Endothelial cell of umbilical vein (primary cell): ENCODE results near the gene TOP2A.

Experiments
- EZH2 ChIP-seq: IDR thresholded peaks from 2 replicates; pipeline ENCODE4 v1.6.1; 2012; ENCODE audit warnings: borderline replicate concordance, low read depth, mild to moderate bottlenecking, moderate library complexity, low read length, inconsistent platforms; ENCODE audit not compliant: severe bottlenecking
- FOS ChIP-seq: IDR thresholded peaks from 2 replicates; pipeline ENCODE4 v1.6.1; 2011; ENCODE audit warnings: mild to moderate bottlenecking, low read length, moderate library complexity, borderline replicate concordance; ENCODE audit not compliant: insufficient read depth
- JUN ChIP-seq: IDR thresholded peaks from 2 replicates; pipeline ENCODE4 v1.6.1; 2011; ENCODE audit warnings: borderline replicate concordance, low read depth; ENCODE audit not compliant: insufficient read length, insufficient read depth
- POLR2A ChIP-seq: IDR thresholded peaks from 2 replicates; pipeline ENCODE4 v1.6.1; 2012; ENCODE audit warnings: low read depth, mild to moderate bottlenecking, control low read depth, low read length
- POLR2AphosphoS5 ChIP-seq: IDR thresholded peaks from 2 replicates; pipeline ENCODE4 v1.6.1; 2012; ENCODE audit warnings: low read depth, mild to moderate bottlenecking, control low read depth, low read length, moderate library complexity; ENCODE audit not compliant: insufficient read depth
- TF ChIP-seq, protein P1 (sequence below), 2 donors: IDR thresholded peaks; 1 replicate in 1 of 2; 2 replicates in 1 of 2; pipeline ENCODE4 v1.5.1; 2011; ENCODE audit warnings: low read length in 2 of 2, mild to moderate bottlenecking in 2 of 2, moderate library complexity in 2 of 2, control low read depth in 1 of 2, inconsistent platforms in 1 of 2, low read depth in 1 of 2; ENCODE audit not compliant: insufficient read depth in 1 of 2; ENCODE audit errors: extremely low read depth in 1 of 2
- TF ChIP-seq, protein P2 (sequence below): IDR thresholded peaks from 2 replicates; pipeline ENCODE4 v1.6.1; 2011; ENCODE audit not compliant: insufficient read depth, insufficient read length

DNA sequence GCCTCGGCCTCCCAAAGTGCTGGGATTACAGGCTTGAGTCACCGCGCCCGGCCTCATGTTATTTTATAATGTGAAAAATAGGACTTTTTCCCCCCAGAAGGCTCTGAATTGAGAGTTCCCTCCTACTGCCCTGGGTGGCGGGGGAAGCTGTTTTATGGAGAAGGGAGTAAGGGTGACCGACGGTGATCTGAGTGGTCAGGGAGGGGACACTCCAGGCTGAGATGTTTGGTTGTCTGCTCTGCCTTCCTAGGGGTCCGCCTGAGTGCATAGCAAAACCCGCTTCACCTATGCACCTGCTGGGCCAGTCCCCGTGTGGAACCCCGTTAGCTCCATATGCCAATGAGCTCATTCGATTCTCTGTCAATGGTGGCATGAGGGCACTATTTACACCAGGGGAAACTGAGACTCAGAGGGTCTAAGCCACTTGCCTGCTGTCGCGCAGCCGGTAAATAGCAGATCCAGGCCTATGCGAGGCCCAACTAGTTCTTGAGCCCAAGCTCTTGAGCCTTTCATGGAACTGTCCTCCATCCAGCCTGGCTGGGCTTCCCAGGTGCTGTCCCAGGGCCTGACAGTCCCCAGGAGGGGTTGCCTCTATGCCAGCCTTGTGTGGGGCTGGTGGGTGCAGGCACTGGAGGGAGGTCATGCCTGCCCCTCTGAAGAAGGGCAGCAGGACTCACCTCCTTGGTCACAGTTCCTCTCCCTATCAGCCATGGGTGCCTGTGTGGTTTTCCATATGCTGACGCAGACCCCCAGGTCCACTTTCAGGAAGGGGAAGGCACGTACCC is 51.4 kb downstream of the TOP2A start:
- TF ChIP-seq, protein P1, sequence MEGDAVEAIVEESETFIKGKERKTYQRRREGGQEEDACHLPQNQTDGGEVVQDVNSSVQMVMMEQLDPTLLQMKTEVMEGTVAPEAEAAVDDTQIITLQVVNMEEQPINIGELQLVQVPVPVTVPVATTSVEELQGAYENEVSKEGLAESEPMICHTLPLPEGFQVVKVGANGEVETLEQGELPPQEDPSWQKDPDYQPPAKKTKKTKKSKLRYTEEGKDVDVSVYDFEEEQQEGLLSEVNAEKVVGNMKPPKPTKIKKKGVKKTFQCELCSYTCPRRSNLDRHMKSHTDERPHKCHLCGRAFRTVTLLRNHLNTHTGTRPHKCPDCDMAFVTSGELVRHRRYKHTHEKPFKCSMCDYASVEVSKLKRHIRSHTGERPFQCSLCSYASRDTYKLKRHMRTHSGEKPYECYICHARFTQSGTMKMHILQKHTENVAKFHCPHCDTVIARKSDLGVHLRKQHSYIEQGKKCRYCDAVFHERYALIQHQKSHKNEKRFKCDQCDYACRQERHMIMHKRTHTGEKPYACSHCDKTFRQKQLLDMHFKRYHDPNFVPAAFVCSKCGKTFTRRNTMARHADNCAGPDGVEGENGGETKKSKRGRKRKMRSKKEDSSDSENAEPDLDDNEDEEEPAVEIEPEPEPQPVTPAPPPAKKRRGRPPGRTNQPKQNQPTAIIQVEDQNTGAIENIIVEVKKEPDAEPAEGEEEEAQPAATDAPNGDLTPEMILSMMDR (IDR thresholded peaks at IDR 0.05; ENCODE audit: extremely low read depth in 1 of 2, insufficient read depth in 1 of 2, low read depth in 1 of 2, low read length in 2 of 2) = no peak
- TF ChIP-seq POLR2A (no peak), FOS (no peak), EZH2 (no peak), JUN (no peak), POLR2AphosphoS5 (no peak)
- TF ChIP-seq, protein P2, sequence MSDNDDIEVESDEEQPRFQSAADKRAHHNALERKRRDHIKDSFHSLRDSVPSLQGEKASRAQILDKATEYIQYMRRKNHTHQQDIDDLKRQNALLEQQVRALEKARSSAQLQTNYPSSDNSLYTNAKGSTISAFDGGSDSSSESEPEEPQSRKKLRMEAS = no peak
